ENCODE results near the gene YIF1A. TPM values are rescaled to one million over a fixed set of nuclear protein-coding genes. Genes with fewer than 3 reads are reported as not detected.

The YIF1A gene
- total RNA-seq, 1 experiment from 2014 or later, result 64.3 TPM

- WGBS (ENCODE audit: extremely low coverage, insufficient read length, low lambda C conversion rate), result no CpG with 5 or more reads among the region's 8 CpGs
- H4K20me1 ChIP-seq (ENCODE audit: control insufficient read depth, insufficient read depth, insufficient read length), result no peaks in the 10 kb centered on the region
- no peak overlapping the region for H3T11ph ChIP-seq (ENCODE audit: low read length)
- H2AK5ac ChIP-seq (ENCODE audit: insufficient read length, low read length), result no peak overlapping the region
- no peak overlapping the region for H2BK5ac ChIP-seq (ENCODE audit: insufficient read length, low read length)
- H2BK15ac ChIP-seq (ENCODE audit: low read depth, low read length), result no peak overlapping the region
- peaks cover 14 to 23% of the 10 kb centered on the region in 2 experiments for H3K4me1 Mint-ChIP-seq
- H3K9me3 ChIP-seq (ENCODE audit: control insufficient read depth, low read depth, low read length), result no peaks in the 10 kb centered on the region
- H3K18ac ChIP-seq (ENCODE audit: insufficient read length, low read depth, low read length), result no peak overlapping the region
- H3K56ac ChIP-seq (ENCODE audit: insufficient read length, low read depth, low read length), result no peak overlapping the region
- no peaks in the 10 kb centered on the region; the same call in 1 of the 2 replicates for H3K27me3 ChIP-seq (ENCODE audit: insufficient read depth, low read length)
- H2BK12ac ChIP-seq (ENCODE audit: insufficient read length, low read depth, low read length), result no peak overlapping the region
- H2AFZ ChIP-seq (ENCODE audit: low read length), result no peak overlapping the region
- no peak overlapping the region for H3K4me2 ChIP-seq (ENCODE audit: insufficient read depth, insufficient read length, low read length)
- no peaks in the 10 kb centered on the region for H3K79me2 ChIP-seq (ENCODE audit: insufficient read depth, low read length)
- no peak overlapping the region for H3K14ac ChIP-seq (ENCODE audit: insufficient read depth, low read length)
- H4K91ac ChIP-seq (ENCODE audit: insufficient read length, low read depth, low read length), result no peak overlapping the region
- no peak overlapping the region for H2BK120ac ChIP-seq (ENCODE audit: low read depth, low read length, poor library complexity, severe bottlenecking)
- no peaks in the 10 kb centered on the region for H3K23me2 ChIP-seq (ENCODE audit: insufficient read length, low read depth, low read length, poor library complexity, severe bottlenecking)
- H3K4me3 Mint-ChIP-seq, result peak overlapping the region in 1 of 2 experiments; percentile 10; a peak in 2 of 5 replicates
- H3K4me1 ChIP-seq (ENCODE audit: insufficient read depth, low read length), result no peaks in the 10 kb centered on the region; the same call in 1 of the 2 replicates
- no peak overlapping the region for H4K8ac ChIP-seq (replicated peaks; ENCODE audit: insufficient read length, low read depth, low read length)
- H3K4ac ChIP-seq (ENCODE audit: low read depth, low read length), result no peak overlapping the region
- no peak overlapping the region for H4K5ac ChIP-seq (ENCODE audit: insufficient read length, low read depth, low read length)
- no peak for TF ChIP-seq CTCF (conservative IDR thresholded peaks at IDR 0.05)
- peaks cover 17% of the 10 kb centered on the region for H3K27me3 Mint-ChIP-seq (ENCODE audit: low read depth)
- peak overlapping the region in 2 of 3 experiments; percentile 27 to 28; a peak in 2 of 7 replicates for H3K27ac Mint-ChIP-seq
- H3K79me1 ChIP-seq (ENCODE audit: insufficient read depth, low read depth, low read length, poor library complexity, severe bottlenecking), result no peaks in the 10 kb centered on the region
- DNase-seq, result no peak
- no peaks in the 10 kb centered on the region for H3K9me3 Mint-ChIP-seq
- no peak overlapping the region for H2BK20ac ChIP-seq (ENCODE audit: low read depth, low read length, poor library complexity, severe bottlenecking)
- peaks cover 0 to under 1% (median 0%) of the 10 kb centered on the region in 3 experiments; a peak in 1 of 7 replicates for H3K36me3 Mint-ChIP-seq (ENCODE audit: insufficient read depth in 1 of 3, low read depth in 3 of 3)
- H3K23ac ChIP-seq (ENCODE audit: insufficient read length, low read depth, low read length), result no peak overlapping the region
- no peak overlapping the region for H3K9ac ChIP-seq (ENCODE audit: extremely low read depth, insufficient read length, low read length)
- no peak overlapping the region for H3K27ac ChIP-seq (ENCODE audit: insufficient read length, low read depth, low read length)
Observed at GRCh38 chr11:66297610-66298009, 8.7 kb upstream of the YIF1A start.

Data from H9 (cell line).